Peyer's patch (tissue), 4 donors: Measurements from ENCODE around the gene MAPKAPK3.

Experiments used
- CTCF ChIP-seq, 6 experiments: fragments of 450-650 bp in 4 of 6; fragments of 200-600 bp in 2 of 6; sonication (generic) in 1 of 6; IDR thresholded peaks; one replicate each; pipeline ENCODE4 v1.5.1; 2017 to 2019; ENCODE audit warnings: antibody characterized with exemption in 6 of 6, mild to moderate bottlenecking in 3 of 6, moderate library complexity in 1 of 6
- POLR2A ChIP-seq, 2 donors: fragments of 450-650 bp; IDR thresholded peaks; one replicate each; pipeline ENCODE4 v1.5.1; 2017; ENCODE audit warnings: antibody characterized with exemption in 2 of 2, mild to moderate bottlenecking in 2 of 2, moderate library complexity in 2 of 2

GRCh38 chr3:50610181-50610971 lies 6.6 kb upstream of the MAPKAPK3 start:
- no peak for TF ChIP-seq CTCF (IDR thresholded peaks at IDR 0.05)
- TF ChIP-seq POLR2A (IDR thresholded peaks at IDR 0.05), result no peak
